ENCODE results near the gene NFAM1.

The NFAM1 gene

GRCh38 chr22:42417645-42418305, 14.4 kb downstream of the NFAM1 start:
- DNase-seq (ENCODE audit: low read depth) = no peak
- H3K4me3 ChIP-seq (replicated peaks; ENCODE audit: low read depth, low read length) = no peak overlapping the region
- TF ChIP-seq CTCF (IDR thresholded peaks at IDR 0.05; ENCODE audit: low read length, missing control alignments) = no peak

- no peak overlapping the region for H3K4me3 ChIP-seq (replicated peaks; ENCODE audit: low read depth, low read length)
- TF ChIP-seq CTCF (IDR thresholded peaks at IDR 0.05; ENCODE audit: low read length, missing control alignments) = no peak
- no peak for DNase-seq (ENCODE audit: low read depth)
Observed at GRCh38 chr22:42416671-42417230, 15.5 kb downstream of the NFAM1 start.

- no peak overlapping the region for H3K4me3 ChIP-seq (replicated peaks; ENCODE audit: low read depth, low read length)
- TF ChIP-seq CTCF (IDR thresholded peaks at IDR 0.05; ENCODE audit: low read length, missing control alignments) = no peak
- DNase-seq (ENCODE audit: low read depth) = no peak
Observed at GRCh38 chr22:42414565-42415303, 17.5 kb downstream of the NFAM1 start.

- no peak overlapping the region for H3K4me3 ChIP-seq (replicated peaks; ENCODE audit: low read depth, low read length)
- DNase-seq (ENCODE audit: low read depth) = no peak
- TF ChIP-seq CTCF (IDR thresholded peaks at IDR 0.05; ENCODE audit: low read length, missing control alignments) = no peak
Observed at GRCh38 chr22:42414021-42414420, 18.2 kb downstream of the NFAM1 start.

- no peak for TF ChIP-seq CTCF (IDR thresholded peaks at IDR 0.05; ENCODE audit: low read length, missing control alignments)
- DNase-seq (ENCODE audit: low read depth) = no peak
- H3K4me3 ChIP-seq (replicated peaks; ENCODE audit: low read depth, low read length) = no peak overlapping the region
Observed at GRCh38 chr22:42412744-42413333, 19.4 kb downstream of the NFAM1 start.

- no peak for DNase-seq (ENCODE audit: low read depth)
- no peak overlapping the region for H3K4me3 ChIP-seq (replicated peaks; ENCODE audit: low read depth, low read length)
- no peak for TF ChIP-seq CTCF (IDR thresholded peaks at IDR 0.05; ENCODE audit: low read length, missing control alignments)
Observed at GRCh38 chr22:42410708-42411107, 21.5 kb downstream of the NFAM1 start.
